ENCODE results near the gene ZBTB7C. TPM values are rescaled to one million over a fixed set of nuclear protein-coding genes. Genes with fewer than 3 reads are reported as not detected.
A peak's percentile ranks its signal among the peaks of the same experiment; 100 is the strongest.

Gene ZBTB7C
- total RNA-seq, 4 donors from 2014 or later: 38.2 to 92.3 (median 52.4) TPM

DNA sequence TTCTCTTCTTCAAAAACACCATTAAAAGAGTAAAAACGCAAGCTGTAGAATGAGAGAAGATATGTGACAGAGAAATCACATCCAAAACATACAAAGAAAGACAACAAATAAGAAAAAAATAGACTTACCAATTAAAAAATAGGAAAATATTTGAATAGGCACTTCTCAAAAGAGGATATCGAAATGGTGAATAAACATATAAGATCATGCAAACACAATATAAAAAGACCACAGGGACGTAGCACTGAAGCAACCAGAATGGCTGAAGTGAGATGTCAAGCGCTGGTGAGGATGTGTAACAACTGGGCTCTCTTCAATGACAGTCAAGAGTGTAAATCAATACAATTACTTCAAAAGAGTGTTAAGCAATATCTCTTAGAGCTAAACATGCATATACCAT, 202.3 kb downstream of the ZBTB7C start:
- peaks cover 0 to 26% (median 2%) of the 10 kb centered on the region in 3 donors for H3K4me1 ChIP-seq
- H3K36me3 ChIP-seq: no peaks in the 10 kb centered on the region
- TF ChIP-seq CTCF (IDR thresholded peaks at IDR 0.05) (no peak), POLR2A (IDR thresholded peaks at IDR 0.05) (no peak)
- no peaks in the 10 kb centered on the region for H3K9me3 ChIP-seq
- 84 to 88% methylated on average over 4 of the region's 4 CpGs for WGBS, 2 donors
- no peak overlapping the region for H3K4me3 ChIP-seq
- no peak overlapping the region for H3K27ac ChIP-seq
- no peak for DNase-seq
- no peaks in the 10 kb centered on the region for H3K27me3 ChIP-seq
- intact Hi-C loops (cut with DNase I): no loop called here

DNA sequence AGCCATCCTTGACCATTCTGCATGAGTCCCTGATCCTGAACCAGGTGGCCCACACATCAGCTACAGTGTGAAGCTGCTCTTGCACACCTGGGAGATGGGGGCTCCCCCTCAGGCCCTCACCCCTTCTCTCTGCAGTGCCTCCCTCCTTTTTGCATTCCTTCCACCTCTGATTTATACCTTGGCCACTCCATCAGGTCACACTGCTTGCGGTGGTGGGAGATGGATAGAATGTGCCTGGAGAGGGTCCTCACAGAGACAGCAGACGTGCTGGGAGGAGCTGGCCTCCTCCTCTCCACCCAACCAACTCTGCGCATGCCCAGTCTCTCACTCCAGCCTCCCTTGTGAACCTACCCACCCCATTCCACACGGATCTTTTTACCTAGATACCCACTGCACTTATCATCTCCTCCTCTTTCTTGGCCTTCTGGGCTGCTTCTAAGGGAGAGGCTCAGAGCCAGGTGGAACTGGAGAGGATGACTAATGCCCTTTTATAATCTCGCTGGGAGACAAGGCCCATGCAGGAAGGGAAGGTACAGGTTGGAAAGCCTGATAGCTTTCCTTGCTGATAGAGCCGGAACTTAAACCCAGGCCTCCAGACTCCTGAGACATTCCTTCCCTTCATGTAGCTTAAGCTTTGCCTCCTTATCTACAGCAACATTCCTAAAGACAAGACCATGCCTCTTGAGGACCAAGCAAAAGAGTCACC, 205.1 kb downstream of the ZBTB7C start:
- no peaks in the 10 kb centered on the region for H3K9me3 ChIP-seq
- H3K4me1 ChIP-seq: peaks cover 0 to 22% (median 4%) of the 10 kb centered on the region in 3 donors
- peak overlapping the region in 2 of 4 donors; percentile 5 to 38 for H3K27ac ChIP-seq
- no peak for DNase-seq
- no peaks in the 10 kb centered on the region for H3K36me3 ChIP-seq
- WGBS, 2 donors: 57 to 74% methylated on average over 6 of the region's 6 CpGs
- intact Hi-C loops (cut with DNase I): no loop called here
- H3K27me3 ChIP-seq: no peaks in the 10 kb centered on the region
- no peak overlapping the region for H3K4me3 ChIP-seq
- TF ChIP-seq CTCF (IDR thresholded peaks at IDR 0.05) (no peak), POLR2A (IDR thresholded peaks at IDR 0.05) (no peak)

DNA sequence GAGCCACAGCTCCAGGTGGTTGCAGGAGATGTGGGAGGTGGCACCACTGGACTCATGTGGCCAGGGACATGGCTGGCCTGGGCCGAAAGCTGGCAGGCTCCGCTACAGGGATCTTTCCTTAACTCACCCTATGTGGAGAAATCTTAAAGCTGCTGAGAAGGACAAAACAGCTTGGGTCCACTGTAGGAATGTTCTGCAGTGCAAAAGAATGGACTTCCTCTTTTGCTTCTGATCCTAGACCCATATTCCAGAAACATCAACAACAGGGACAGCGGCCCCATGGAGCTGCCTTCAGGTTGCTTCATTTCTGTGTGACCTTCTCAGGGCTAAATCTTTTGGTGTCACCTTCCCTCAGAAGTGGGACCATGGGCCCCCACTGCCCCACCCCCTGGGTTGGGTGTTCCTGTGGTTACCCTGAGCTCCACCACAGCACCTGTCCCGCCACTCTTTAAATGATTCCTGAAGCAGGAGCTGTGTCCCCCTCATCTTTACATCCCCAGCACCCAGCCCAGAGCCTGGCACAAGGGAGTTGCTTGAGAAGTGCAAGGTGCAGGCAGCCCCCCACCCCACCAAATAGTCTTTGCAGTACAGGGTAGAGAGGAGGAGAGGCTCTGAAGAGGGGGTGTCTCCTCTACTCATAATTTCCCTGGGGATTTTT, 205.8 kb downstream of the ZBTB7C start:
- H3K9me3 ChIP-seq: no peaks in the 10 kb centered on the region
- H3K36me3 ChIP-seq: no peaks in the 10 kb centered on the region
- H3K27me3 ChIP-seq: no peaks in the 10 kb centered on the region
- TF ChIP-seq POLR2A (IDR thresholded peaks at IDR 0.05) (no peak), CTCF (IDR thresholded peaks at IDR 0.05) (no peak)
- 40 to 94% methylated on average over 1 to 3 of the region's 4 CpGs for WGBS, 2 donors
- peaks cover 0 to 15% (median 4%) of the 10 kb centered on the region in 3 donors for H3K4me1 ChIP-seq
- DNase-seq: no peak
- H3K4me3 ChIP-seq: no peak overlapping the region
- no peak overlapping the region for H3K27ac ChIP-seq
- intact Hi-C loops (cut with DNase I): no loop called here

DNA sequence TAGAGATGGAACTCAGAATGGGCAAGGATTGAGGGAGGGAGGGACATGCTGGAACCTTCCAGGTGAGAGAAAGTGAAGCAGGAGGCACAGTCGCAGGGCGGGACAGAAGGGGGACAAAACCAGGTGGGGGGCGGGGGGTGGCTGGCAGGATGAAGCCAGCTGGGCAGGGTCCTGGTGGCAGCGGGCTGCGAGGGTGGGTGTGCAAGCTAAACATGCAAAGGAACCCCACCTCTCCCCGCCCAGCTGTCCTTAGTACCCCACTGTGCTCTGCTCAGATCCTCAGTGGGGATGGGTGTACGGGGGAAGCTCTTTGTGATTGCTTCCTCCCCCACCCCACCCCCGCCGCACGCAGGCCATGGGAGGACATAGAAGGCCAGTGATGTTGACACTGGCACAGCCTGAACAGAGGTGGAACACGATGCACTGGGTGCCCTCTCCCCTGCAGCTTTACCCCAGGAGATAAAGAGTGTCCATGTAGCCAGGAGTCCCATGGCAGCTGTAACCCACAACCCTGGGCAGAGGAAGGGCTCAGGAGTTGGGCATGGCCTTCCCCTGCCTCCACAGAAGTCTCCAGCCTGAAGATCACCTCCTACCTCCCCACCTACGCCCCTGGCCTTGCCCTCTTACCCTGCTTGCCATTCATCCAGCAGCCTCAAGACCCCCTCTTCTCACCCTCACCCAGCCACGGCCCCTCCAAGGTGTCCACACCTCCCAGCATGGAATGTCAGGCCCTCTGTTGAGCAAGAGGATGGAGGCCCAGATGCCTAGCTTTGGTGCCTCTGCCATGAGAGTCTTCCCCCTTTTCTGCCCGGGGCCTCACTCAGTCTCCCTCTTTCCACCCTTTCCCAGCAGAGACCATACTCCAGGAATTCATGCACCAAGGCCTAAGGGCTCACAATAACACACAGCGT, 206.6 kb downstream of the ZBTB7C start:
- H3K9me3 ChIP-seq: no peaks in the 10 kb centered on the region

More for the DNA sequence above, 206.6 kb downstream of the ZBTB7C start:
- Histone ChIP-seq H3K27ac (no peak overlapping the region), H3K36me3 (no peaks in the 10 kb centered on the region), H3K27me3 (no peaks in the 10 kb centered on the region), H3K4me3 (no peak overlapping the region), H3K4me1 (peaks cover 0 to 12% (median 4%) of the 10 kb centered on the region in 3 donors)
- intact Hi-C loops (cut with DNase I): no loop called here
- TF ChIP-seq POLR2A (IDR thresholded peaks at IDR 0.05) (no peak), CTCF (IDR thresholded peaks at IDR 0.05) (no peak)
- WGBS, 2 donors: 86 to 100% methylated on average over 2 to 9 of the region's 15 CpGs
- no peak for DNase-seq

Measured in esophagus squamous epithelium (tissue), 5 donors.